Keratinocyte (primary cell): Measurements from ENCODE around the gene RAB37.

Source experiments
- EZH2 ChIP-seq: IDR thresholded peaks from one replicate; pipeline ENCODE4 v1.6.1; 2012; ENCODE audit warnings: inconsistent platforms, mild to moderate bottlenecking, low read length, moderate library complexity
- TF ChIP-seq, protein P1 (sequence below), 3 experiments: IDR thresholded peaks in 1 of 3; conservative IDR thresholded peaks in 1 of 3; optimal IDR thresholded peaks in 1 of 3; 2 replicates in 2 of 3; 3 replicates in 1 of 3; pipeline versions ENCODE3 to v1.5.1; 2011; ENCODE audit warnings: low read length in 3 of 3, mild to moderate bottlenecking in 3 of 3, moderate library complexity in 2 of 3, control low read depth in 1 of 3, inconsistent platforms in 1 of 3; ENCODE audit not compliant: insufficient read depth in 2 of 3; ENCODE audit errors: extremely low read depth in 1 of 3

DNA sequence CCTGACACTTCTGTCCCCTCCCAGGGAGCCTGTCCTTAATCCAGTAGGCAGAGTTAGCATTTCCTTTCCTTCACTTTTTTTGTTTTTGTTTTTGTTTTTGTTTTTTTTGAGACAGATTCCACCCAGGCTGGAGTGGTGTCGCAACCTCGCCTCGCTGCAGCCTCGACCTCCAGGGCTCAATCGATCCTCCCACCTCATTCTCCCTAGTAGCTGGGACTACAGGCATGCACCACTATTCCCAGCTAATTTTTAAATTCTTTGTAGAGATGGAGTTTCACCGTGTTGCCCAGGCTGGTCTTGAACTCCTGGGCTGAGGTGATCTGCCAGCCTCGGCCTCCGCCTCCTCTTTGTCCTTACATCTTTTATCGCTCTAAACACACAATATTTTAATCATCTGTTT is 15.4 kb downstream of the RAB37 start:
- TF ChIP-seq, protein P1, sequence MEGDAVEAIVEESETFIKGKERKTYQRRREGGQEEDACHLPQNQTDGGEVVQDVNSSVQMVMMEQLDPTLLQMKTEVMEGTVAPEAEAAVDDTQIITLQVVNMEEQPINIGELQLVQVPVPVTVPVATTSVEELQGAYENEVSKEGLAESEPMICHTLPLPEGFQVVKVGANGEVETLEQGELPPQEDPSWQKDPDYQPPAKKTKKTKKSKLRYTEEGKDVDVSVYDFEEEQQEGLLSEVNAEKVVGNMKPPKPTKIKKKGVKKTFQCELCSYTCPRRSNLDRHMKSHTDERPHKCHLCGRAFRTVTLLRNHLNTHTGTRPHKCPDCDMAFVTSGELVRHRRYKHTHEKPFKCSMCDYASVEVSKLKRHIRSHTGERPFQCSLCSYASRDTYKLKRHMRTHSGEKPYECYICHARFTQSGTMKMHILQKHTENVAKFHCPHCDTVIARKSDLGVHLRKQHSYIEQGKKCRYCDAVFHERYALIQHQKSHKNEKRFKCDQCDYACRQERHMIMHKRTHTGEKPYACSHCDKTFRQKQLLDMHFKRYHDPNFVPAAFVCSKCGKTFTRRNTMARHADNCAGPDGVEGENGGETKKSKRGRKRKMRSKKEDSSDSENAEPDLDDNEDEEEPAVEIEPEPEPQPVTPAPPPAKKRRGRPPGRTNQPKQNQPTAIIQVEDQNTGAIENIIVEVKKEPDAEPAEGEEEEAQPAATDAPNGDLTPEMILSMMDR (optimal IDR thresholded peaks at IDR 0.05 in 1 of 3, IDR thresholded peaks at IDR 0.05 in 1 of 3, conservative IDR thresholded peaks at IDR 0.05 in 1 of 3; ENCODE audit: extremely low read depth in 1 of 3, insufficient read depth in 2 of 3, low read length in 3 of 3) = no peak
- TF ChIP-seq EZH2 = no peak
